SKM-1 (cell line): Measurements from ENCODE around the gene ITGAE.
A peak's percentile ranks its signal among the peaks of the same experiment; 100 is the strongest.

ENCODE experiments used
- DNase-seq: peaks from one replicate; lab custom pipeline; 2025; ENCODE audit not compliant: unreplicated experiment; lab: John Stamatoyannopoulos, UW

Gene ITGAE

GRCh38 chr17:3697103-3697476 lies 103.9 kb downstream of the ITGAE start:
- no peak for DNase-seq

- peak; percentile 30 for DNase-seq
These were observed 105.1 kb downstream of the ITGAE start, which contains the start of gene P2RX5 for GRCh38 chr17:3695723-3696411. Gene P2RX5, minus strand, starts transcription at chr17:3696155. Its CDS starts 150 bp downstream, at chr17:3696005.

- DNase-seq: no peak
These were observed 105.8 kb downstream of the ITGAE start for GRCh38 chr17:3695129-3695722.

GRCh38 chr17:3693829-3694231 lies 107.2 kb downstream of the ITGAE start:
- DNase-seq: no peak

- DNase-seq: no peak
These were observed 107.8 kb downstream of the ITGAE start for GRCh38 chr17:3693141-3693540.

- DNase-seq: no peak
These were observed 108.6 kb downstream of the ITGAE start for GRCh38 chr17:3692346-3692745.

GRCh38 chr17:3691617-3692067 lies 109.3 kb downstream of the ITGAE start:
- DNase-seq: no peak

GRCh38 chr17:3690094-3690715 lies 110.8 kb downstream of the ITGAE start:
- no peak for DNase-seq

GRCh38 chr17:3689262-3690093 lies 111.5 kb downstream of the ITGAE start:
- DNase-seq: no peak

GRCh38 chr17:3688852-3689261 lies 112.1 kb downstream of the ITGAE start:
- no peak for DNase-seq

GRCh38 chr17:3688027-3688553 lies 112.9 kb downstream of the ITGAE start:
- no peak for DNase-seq

- no peak for DNase-seq
These were observed 115.8 kb downstream of the ITGAE start for GRCh38 chr17:3685174-3685573.

GRCh38 chr17:3683054-3683511 lies 117.9 kb downstream of the ITGAE start:
- no peak for DNase-seq

- DNase-seq: no peak
These were observed 119.0 kb downstream of the ITGAE start for GRCh38 chr17:3682033-3682432.

- DNase-seq: no peak
These were observed 119.4 kb downstream of the ITGAE start for GRCh38 chr17:3681565-3681964.

GRCh38 chr17:3681057-3681456 lies 119.9 kb downstream of the ITGAE start:
- DNase-seq: no peak

GRCh38 chr17:3679531-3680126 lies 121.4 kb downstream of the ITGAE start:
- DNase-seq: no peak

- DNase-seq: no peak
These were observed 122.0 kb downstream of the ITGAE start for GRCh38 chr17:3678821-3679530.

- no peak for DNase-seq
These were observed 122.7 kb downstream of the ITGAE start for GRCh38 chr17:3678095-3678820.
